Lung (tissue), 12 donors: ENCODE results near the gene ZNF726. TPM values are rescaled to one million over a fixed set of nuclear protein-coding genes. Genes with fewer than 3 reads are reported as not detected.
"Not testable (repeated sequence)": the region's sequence is repeated elsewhere in the genome, so short reads cannot be mapped to it uniquely, and the experiment has no call there.

ENCODE experiments used
- ATAC-seq: fragments of 200-7000 bp; cut with Tn5 transposase; one replicate; pipeline ENCODE4 v1.9.1; 2020; ENCODE audit warnings: moderate number of reproducible peaks; ENCODE audit not compliant: insufficient read depth, low FRiP score
- DNase-seq, 3 donors: peaks; one replicate each; pipeline ENCODE4 v3.0.0-alpha.2; 2013 to 2017
- H3K27ac ChIP-seq, 2 donors: one replicate each; pipeline ENCODE4 v1.5.1; 2013; ENCODE audit warnings: mild to moderate bottlenecking in 2 of 2, moderate library complexity in 2 of 2, control low read depth in 1 of 2, inconsistent platforms in 1 of 2, low read depth in 1 of 2, low read length in 1 of 2
- H3K27me3 ChIP-seq, 3 donors: one replicate each; pipeline ENCODE4 v1.5.1; 2013; ENCODE audit warnings: low read length in 2 of 3; ENCODE audit not compliant: control insufficient read depth in 3 of 3, insufficient read depth in 3 of 3
- H3K36me3 ChIP-seq, 4 donors: one replicate each; pipeline ENCODE4 v1.5.1; 2013; ENCODE audit warnings: low read length in 4 of 4, mild to moderate bottlenecking in 1 of 4, moderate library complexity in 1 of 4; ENCODE audit not compliant: control insufficient read depth in 4 of 4, insufficient read depth in 4 of 4
- H3K4me1 ChIP-seq, 5 donors: one replicate each; pipeline ENCODE4 v1.5.1; 2013; ENCODE audit warnings: low read length in 5 of 5, mild to moderate bottlenecking in 2 of 5, moderate library complexity in 1 of 5; ENCODE audit not compliant: control insufficient read depth in 5 of 5, insufficient read depth in 5 of 5
- H3K4me3 ChIP-seq: one replicate; pipeline ENCODE4 v1.5.1; 2013; ENCODE audit warnings: mild to moderate bottlenecking, control low read depth, moderate library complexity
- H3K9ac ChIP-seq, 2 donors: one replicate each; pipeline ENCODE4 v1.5.1; 2013; ENCODE audit warnings: low read length in 2 of 2, control low read depth in 1 of 2; ENCODE audit not compliant: insufficient read depth in 1 of 2
- H3K9me3 ChIP-seq, 4 donors: one replicate each; pipeline ENCODE4 v1.5.1; 2013; ENCODE audit warnings: low read length in 3 of 4, mild to moderate bottlenecking in 1 of 4, moderate library complexity in 1 of 4; ENCODE audit not compliant: control insufficient read depth in 4 of 4, insufficient read depth in 3 of 4
- CTCF ChIP-seq: IDR thresholded peaks from 2 replicates; pipeline ENCODE4 v1.5.1; 2012; ENCODE audit warnings: mild to moderate bottlenecking; ENCODE audit errors: control extremely low read depth, extremely low read depth
- WGBS, 2 donors: extraction: QIAGEN DNeasy Blood & Tissue Kit; methylation state at CpG; one replicate each; pipeline ENCODE4 v1.1.7; 2013; 5-methylcytosine and 5-hydroxymethylcytosine counted together
- polyA plus RNA-seq, 2 donors: library from polyadenylated mRNA; stranded (reverse); fragments of 200-250 nt; gene quantifications; one replicate each; pipeline ENCODE4 v1.2.1, GENCODE V29; 2013
- total RNA-seq, 2 donors: library from RNA; depleted of rRNA in 1 of 2; stranded (reverse); fragments of >200 nt in 1 of 2; gene quantifications; one replicate each; pipeline ENCODE4 v1.2.1, GENCODE V29; 2014 to 2021
- donor health status: control.
- donor health status: control.
- donor health status: Bipolar disorder and iron deficiency.
- donor health status: healthy.
- donor health status: DM: yes; HTN: yes; CAD: no.

The ZNF726 gene
- total and polyA plus RNA-seq, 4 donors: 0.78 to 10.8 (median 4.1) TPM

- no peak overlapping the region for H3K9ac ChIP-seq
- ATAC-seq (no peak), DNase-seq (no peak)
- H3K27me3 ChIP-seq: no peaks in the 10 kb centered on the region
- no peak for TF ChIP-seq CTCF
- no peak overlapping the region for H3K27ac ChIP-seq
- peaks cover 4 to 12% (median 10%) of the 10 kb centered on the region in 4 donors for H3K9me3 ChIP-seq
- WGBS, 2 donors: 96 to 97% methylated on average over 1 of the region's 1 CpG
- H3K4me1 ChIP-seq: no peaks in the 10 kb centered on the region
- H3K4me3 ChIP-seq: no peak overlapping the region
- peaks cover 0 to 5% (median 2%) of the 10 kb centered on the region in 4 donors for H3K36me3 ChIP-seq
Measured at GRCh38 chr19:23932878-23933277, 18.2 kb downstream of the ZNF726 start.

GRCh38 chr19:23937031-23937430 is 22.3 kb downstream of the ZNF726 start:
- not testable (repeated sequence) for H3K9ac ChIP-seq, H3K4me3 ChIP-seq, ATAC-seq, H3K27ac ChIP-seq, H3K27me3 ChIP-seq, H3K36me3 ChIP-seq, DNase-seq, H3K4me1 ChIP-seq
- H3K9me3 ChIP-seq: peaks cover 5 to 24% (median 9%) of the 10 kb centered on the region in 4 donors
- WGBS, 2 donors: 96 to 97% methylated on average over 5 to 29 of the region's 29 CpGs

GRCh38 chr19:23943411-23943810 is 28.7 kb downstream of the ZNF726 start:
- Histone ChIP-seq H3K9ac (no peak overlapping the region), H3K36me3 (no peaks in the 10 kb centered on the region), H3K4me1 (no peaks in the 10 kb centered on the region), H3K4me3 (no peak overlapping the region), H3K27ac (no peak overlapping the region), H3K27me3 (no peaks in the 10 kb centered on the region), H3K9me3 (peaks cover 2 to 12% (median 3%) of the 10 kb centered on the region in 4 donors)
- 72 to 87% methylated on average over 1 of the region's 1 CpG for WGBS, 2 donors
- DNase-seq: no peak
- no peak for ATAC-seq
- no peak for TF ChIP-seq CTCF

- Histone ChIP-seq H3K9ac (no peak overlapping the region), H3K4me1 (no peaks in the 10 kb centered on the region), H3K27me3 (no peaks in the 10 kb centered on the region), H3K9me3 (peaks cover 0 to 5% (median 0%) of the 10 kb centered on the region in 4 donors), H3K27ac (no peak overlapping the region), H3K36me3 (peaks cover 0 to 2% (median 0%) of the 10 kb centered on the region in 4 donors), H3K4me3 (no peak overlapping the region)
- DNase-seq: no peak
- no peak for ATAC-seq
- no peak for TF ChIP-seq CTCF
Measured at GRCh38 chr19:23946569-23946968, 31.9 kb downstream of the ZNF726 start.
